ENCODE data around the gene ERP44.
"Not testable (repeated sequence)": the region's sequence is repeated elsewhere in the genome, so short reads cannot be mapped to it uniquely, and the experiment has no call there.

Gene ERP44

GRCh38 chr9:100067990-100068389 lies 30.8 kb downstream of the ERP44 start:
- DNase-seq (ENCODE audit: low read depth in 2 of 2), result not testable (repeated sequence)

- DNase-seq (ENCODE audit: low read depth in 2 of 2), result no peak
Observed at GRCh38 chr9:100066539-100066938, 32.3 kb downstream of the ERP44 start.

GRCh38 chr9:100064872-100065581 lies 33.8 kb downstream of the ERP44 start:
- DNase-seq (ENCODE audit: low read depth in 2 of 2), result no peak

- DNase-seq (ENCODE audit: low read depth in 2 of 2), result no peak
Observed at GRCh38 chr9:100063185-100063584, 35.6 kb downstream of the ERP44 start.

- not testable (repeated sequence) for DNase-seq (ENCODE audit: low read depth in 2 of 2)
Observed at GRCh38 chr9:100062683-100063082, 36.1 kb downstream of the ERP44 start.

- no peak for DNase-seq (ENCODE audit: low read depth in 2 of 2)
Observed at GRCh38 chr9:100058699-100059579, 39.9 kb downstream of the ERP44 start.

- DNase-seq (ENCODE audit: low read depth in 2 of 2), result no peak
Observed at GRCh38 chr9:100057624-100058023, 41.2 kb downstream of the ERP44 start.

- no peak for DNase-seq (ENCODE audit: low read depth in 2 of 2)
Observed at GRCh38 chr9:100056561-100056960, 42.2 kb downstream of the ERP44 start.

GRCh38 chr9:100052375-100052774 lies 46.4 kb downstream of the ERP44 start:
- DNase-seq (ENCODE audit: low read depth in 2 of 2), result no peak

GRCh38 chr9:100049551-100049950 lies 49.2 kb downstream of the ERP44 start:
- no peak for DNase-seq (ENCODE audit: low read depth in 2 of 2)

- DNase-seq (ENCODE audit: low read depth in 2 of 2), result no peak
Observed at GRCh38 chr9:100038472-100038871, 60.3 kb downstream of the ERP44 start.

GRCh38 chr9:100033877-100034551 lies 64.8 kb downstream of the ERP44 start:
- no peak for DNase-seq (ENCODE audit: low read depth in 2 of 2)

- no peak for DNase-seq (ENCODE audit: low read depth in 2 of 2)
Observed at GRCh38 chr9:100030548-100030947, 68.3 kb downstream of the ERP44 start.

- no peak for DNase-seq (ENCODE audit: low read depth in 2 of 2)
Observed at GRCh38 chr9:100029251-100029650, 69.5 kb downstream of the ERP44 start.

GRCh38 chr9:100028201-100028784 lies 70.5 kb downstream of the ERP44 start:
- DNase-seq (ENCODE audit: low read depth in 2 of 2), result peak; percentile 11 to 49

- no peak for DNase-seq (ENCODE audit: low read depth in 2 of 2)
Observed at GRCh38 chr9:100027543-100027942, 71.3 kb downstream of the ERP44 start.

- DNase-seq (ENCODE audit: low read depth in 2 of 2), result no peak
Observed at GRCh38 chr9:100021931-100022330, 76.9 kb downstream of the ERP44 start.

GRCh38 chr9:100020121-100020795 lies 78.5 kb downstream of the ERP44 start:
- no peak for DNase-seq (ENCODE audit: low read depth in 2 of 2)

GRCh38 chr9:100019541-100019940 lies 79.3 kb downstream of the ERP44 start:
- DNase-seq (ENCODE audit: low read depth in 2 of 2), result no peak

- no peak for DNase-seq (ENCODE audit: low read depth in 2 of 2)
Observed at GRCh38 chr9:100014846-100015245, 84.0 kb downstream of the ERP44 start.

- DNase-seq (ENCODE audit: low read depth in 2 of 2), result no peak
Observed at GRCh38 chr9:100013573-100013972, 85.2 kb downstream of the ERP44 start.

Data from stimulated activated CD8-positive, alpha-beta memory T cell treated with anti-CD3 and anti-CD28 coated beads, Interleukin-15, amount 100 ng/mL, for 4 hours (primary cell).